Hematopoietic multipotent progenitor cell treated with erythropoietin and hydrocortisone succinate and interleukin-3 and kit ligand, for 15 days (in vitro differentiated cells): ENCODE results near the gene MMP24.
"Not testable (repeated sequence)": the region's sequence is repeated elsewhere in the genome, so short reads cannot be mapped to it uniquely, and the experiment has no call there.

Source experiments
- DNase-seq: peaks from one replicate; pipeline ENCODE4 v3.0.0-alpha.2; 2015; ENCODE audit warnings: low spot score

MMP24 gene

DNA sequence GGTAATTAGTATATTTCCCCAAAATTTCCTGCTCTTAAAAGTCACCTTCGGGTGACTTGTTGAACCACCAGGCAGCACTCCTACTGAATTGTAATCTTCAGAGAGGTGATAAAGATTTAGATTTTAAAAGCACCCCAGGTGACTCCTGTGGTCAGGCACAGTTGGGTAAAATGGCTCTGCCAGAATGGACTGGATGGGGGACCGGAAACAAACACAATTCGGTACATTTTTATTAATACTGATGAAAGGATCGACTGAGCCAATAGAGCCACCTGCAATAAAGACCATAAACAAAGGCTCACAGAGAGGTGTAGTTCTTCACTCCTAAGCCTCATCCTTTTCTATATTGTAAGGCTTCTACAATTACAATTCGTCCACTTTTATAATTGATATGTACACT is 85.3 kb downstream of the MMP24 start:
- no peak for DNase-seq

DNA sequence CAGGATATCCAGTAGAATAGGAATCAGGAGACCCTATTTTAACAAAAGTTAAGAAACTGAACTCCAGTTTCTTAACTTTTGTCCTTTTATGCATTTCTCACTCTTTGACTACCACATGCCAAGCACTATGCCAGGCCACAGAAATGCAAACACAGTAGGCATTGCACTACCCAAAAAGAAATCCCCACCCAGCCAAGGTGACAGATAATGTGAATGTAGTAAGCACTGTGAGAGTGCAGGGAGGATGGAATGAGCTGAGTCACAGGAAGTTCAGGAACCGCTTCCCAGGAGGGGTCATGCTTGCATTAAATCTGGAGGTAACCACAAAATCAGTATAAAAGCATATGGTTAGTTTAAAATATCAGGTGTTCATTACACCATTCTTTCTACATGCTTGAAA is 85.8 kb downstream of the MMP24 start:
- DNase-seq: no peak

DNA sequence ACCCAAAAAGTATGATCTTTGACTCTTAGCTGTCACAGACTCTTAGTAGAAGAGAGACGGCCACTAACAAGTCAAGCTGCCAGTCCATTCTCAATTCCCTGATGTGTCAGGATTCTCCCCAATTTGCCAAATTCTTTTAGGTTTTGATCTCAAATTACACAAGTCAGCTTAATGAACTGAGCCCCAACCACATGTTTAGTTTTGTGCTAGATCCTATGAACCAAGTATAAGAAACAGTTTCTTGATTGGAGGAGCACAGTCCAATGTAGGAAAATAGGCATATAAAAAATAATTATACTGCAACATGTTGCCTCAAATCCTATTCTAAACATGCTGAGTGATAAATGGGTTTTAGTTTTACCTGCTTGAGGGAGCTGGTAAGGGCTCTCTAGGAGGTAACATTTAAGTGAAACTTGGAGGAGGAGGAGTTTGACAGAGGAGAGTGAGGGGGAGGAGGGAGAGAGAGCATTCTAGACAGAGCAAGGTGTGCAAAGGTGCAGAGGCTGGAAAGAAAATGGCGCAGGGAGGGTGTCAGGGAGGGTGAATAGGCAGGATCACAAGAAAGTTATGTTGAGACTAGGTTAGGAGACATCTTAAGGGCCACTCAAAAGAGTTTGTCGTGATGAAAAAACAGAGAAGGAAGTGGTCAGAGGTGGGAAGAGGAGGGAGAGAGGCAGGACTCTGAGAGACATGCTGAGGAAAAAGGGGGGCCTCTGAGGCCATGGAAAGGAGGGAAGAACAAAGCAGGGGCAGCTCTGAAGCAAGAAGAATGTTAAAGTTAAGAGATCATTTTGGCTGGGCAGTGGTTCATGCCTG is 88.5 kb downstream of the MMP24 start:
- DNase-seq: no peak

DNA sequence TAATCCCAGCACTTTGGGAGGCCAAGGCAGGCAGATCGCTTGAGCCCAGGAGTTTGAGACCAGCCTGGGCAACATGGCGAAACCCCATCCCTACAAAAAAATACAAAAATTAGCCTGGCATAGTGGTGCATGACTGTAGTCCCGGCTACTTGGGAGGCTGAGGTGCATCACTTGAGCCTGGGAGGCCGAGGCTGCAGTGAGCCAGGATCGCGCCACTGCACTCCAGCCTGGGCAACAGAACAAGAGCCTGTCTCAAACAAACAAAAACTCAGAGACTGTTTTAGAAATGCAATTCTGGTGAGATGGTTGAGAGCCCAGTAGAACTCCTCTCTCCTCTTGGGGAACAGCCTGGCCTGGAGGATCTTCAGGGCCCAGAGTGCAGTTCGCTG is 89.1 kb downstream of the MMP24 start:
- not testable (repeated sequence) for DNase-seq

DNA sequence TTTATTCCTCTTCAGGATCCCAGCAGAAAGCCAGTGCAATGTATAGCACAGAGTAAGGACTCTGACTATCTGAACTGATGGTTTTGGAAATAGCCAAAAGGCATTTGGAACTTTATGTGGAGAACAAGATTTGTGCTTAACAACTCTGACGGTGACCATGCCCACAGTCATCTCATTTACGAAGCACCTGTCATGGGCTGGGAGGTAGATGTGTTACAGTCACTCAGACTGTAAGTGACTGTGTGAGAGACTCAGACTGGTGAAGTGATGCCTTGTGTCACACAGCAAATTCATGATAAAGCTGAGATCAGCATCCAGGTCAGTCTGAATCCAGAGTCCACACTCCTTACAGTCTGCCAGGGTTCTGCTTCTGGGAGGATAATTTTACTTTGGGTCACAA is 89.6 kb downstream of the MMP24 start:
- DNase-seq: no peak

DNA sequence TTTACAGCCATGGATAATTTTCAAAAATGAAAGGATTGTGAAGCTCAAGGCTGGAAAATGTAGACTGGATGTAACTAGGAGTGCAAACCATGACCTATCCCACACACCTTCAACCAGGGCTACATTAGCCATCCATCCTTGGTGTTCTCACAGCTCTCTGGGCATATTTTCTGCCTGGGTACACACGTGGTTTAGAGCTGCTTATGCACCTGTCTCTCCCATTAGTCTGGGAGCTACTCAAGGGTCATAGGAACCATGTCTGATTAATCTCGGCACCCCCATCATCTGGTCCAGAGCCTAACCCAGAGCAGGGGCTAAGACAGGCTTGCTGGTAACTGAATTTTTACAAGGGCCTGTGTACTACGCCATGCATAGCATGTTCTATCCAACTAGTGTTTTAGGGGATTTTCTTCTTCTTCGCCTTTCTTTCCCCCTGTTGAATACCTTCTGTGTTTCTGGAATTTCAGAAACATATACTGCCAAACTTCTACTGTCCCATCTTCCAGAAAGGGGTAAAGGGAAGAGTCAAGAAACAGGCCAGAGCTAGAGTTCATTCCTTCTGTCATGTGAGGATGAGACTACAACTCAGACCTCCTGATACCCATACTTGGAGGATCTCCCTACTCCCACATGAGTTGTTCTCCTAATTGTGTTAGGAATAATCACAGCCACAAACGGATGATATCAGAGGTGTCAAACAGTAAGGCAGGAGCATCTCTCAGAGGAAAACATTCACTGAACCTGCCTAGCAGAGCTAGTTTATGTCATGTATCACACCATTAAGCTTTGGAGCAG is 91.1 kb downstream of the MMP24 start:
- no peak for DNase-seq

DNA sequence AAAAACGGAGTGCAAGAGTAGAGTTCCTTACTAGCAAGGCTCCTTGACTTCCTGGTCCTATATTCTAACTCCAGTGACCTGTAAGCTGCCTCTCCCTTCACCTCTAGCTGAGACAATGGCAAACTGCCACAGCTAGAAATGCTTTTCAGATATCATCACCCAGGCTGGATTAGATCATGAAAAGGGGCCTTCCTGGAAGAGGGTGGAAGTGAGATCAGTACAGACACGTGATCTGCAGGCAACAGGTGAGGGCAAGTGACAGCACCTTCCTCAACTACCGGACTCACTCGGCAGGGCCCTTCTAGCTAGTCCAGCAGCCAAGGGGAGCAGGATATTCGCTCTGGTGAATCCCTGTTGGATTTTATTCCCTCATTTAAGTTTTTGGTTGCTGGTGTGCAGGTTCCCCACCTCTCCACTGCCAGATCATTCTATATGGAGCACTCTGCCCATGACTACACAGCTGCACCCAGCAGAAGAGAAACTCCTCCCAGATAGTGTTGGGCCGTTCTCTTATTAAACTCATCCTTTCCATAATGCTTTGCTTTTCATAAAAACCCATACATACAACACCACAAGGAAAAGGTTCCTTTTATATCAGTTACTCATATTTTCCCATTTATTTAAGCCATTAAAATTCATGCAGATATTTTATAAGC is 92.1 kb downstream of the MMP24 start:
- no peak for DNase-seq

DNA sequence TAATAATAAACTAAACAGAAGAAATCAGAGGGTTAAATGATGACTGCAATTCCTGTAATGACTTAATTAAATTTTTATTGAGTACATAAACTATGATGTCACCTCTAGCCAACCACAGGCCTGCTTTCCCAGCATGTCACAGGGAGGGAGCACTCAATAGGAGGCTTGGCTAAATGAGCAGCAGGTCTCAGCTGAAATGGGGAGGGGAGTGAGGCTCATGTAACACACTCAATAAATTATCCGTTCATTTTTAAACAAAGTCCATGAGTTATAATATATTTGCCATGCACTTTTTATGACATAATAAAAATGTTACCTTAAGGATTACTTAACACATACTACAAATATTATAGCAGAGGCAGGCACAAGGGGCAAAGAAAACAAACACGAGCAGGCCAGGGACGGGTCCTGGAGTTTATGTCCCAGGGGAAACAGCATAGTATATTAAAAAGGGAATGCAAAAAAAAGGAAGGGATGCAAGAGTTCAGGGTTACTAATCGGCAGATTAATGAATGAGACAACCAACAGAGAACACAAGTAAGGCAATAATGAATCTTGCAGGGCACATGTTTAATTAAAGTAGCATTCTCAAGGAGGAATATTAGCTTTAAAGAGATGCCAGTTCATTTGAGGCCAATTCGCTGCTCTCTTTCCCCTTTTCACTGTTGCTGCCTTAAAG is 92.8 kb downstream of the MMP24 start:
- DNase-seq: no peak

DNA sequence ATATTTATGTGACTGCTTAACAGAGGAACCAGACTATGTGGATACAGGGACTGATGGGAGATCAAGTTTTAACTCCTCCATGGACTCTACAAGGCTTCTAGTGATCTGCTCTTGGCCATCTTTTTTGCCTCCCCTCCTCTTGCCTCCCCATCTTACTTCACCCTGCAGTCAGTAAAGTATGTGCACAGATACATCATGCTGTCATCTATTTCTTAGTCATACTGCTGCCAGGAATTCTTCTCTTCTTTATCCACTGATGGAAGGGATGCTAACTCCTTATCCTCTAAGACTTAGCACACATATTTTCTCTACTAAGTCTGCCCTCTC is 93.3 kb downstream of the MMP24 start:
- no peak for DNase-seq

DNA sequence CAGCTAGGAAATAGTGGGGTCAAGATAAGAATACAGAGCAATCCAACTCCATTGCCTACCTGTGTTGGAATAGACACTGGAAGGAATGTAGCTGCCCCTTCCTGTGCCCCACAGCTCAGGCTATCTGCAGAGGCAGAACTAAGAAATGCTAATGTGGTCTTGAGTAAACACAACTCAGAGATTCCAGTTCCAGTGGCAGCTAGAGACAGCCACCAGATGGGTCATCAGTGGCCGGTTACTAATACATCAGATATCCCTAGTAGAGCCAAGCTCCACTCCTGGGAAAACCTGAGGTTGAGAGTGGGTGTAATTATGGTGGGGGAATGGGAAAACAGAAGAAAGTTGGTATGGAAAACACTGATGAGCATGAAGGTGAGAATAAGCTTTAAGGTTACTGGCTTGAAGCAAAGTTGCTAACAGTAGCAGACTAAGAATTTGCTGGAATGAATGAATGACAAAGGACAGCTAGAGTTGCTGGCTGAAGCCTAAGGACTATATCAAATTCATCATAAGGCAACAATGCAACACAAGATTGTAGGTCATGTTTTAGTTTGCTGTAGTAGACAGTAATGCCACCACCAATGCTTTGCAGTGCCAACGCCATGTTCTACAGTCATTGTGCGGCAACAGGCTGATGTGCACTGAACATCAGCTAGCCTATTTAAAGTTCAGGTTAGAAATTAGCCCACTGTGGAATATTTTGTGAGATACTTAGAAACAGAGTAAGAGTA is 94.1 kb downstream of the MMP24 start:
- no peak for DNase-seq

DNA sequence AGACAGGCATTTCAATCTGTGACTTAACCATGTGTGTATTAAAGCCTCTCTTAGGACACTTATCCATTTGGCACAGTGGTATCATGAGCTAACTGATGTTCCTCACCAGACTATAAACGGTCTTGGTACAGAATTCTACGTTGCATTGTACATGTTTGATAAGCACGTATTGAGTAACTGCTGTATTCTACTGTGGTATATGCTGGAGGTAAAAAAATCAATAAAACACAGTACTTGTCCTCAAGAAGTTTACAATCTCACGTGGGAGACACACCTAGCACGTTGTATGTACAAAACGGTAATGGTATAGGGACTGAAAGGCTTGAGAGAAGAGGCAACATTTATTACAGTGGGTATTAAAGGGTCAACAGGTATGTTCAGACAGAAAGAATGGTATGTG is 98.9 kb downstream of the MMP24 start:
- no peak for DNase-seq

DNA sequence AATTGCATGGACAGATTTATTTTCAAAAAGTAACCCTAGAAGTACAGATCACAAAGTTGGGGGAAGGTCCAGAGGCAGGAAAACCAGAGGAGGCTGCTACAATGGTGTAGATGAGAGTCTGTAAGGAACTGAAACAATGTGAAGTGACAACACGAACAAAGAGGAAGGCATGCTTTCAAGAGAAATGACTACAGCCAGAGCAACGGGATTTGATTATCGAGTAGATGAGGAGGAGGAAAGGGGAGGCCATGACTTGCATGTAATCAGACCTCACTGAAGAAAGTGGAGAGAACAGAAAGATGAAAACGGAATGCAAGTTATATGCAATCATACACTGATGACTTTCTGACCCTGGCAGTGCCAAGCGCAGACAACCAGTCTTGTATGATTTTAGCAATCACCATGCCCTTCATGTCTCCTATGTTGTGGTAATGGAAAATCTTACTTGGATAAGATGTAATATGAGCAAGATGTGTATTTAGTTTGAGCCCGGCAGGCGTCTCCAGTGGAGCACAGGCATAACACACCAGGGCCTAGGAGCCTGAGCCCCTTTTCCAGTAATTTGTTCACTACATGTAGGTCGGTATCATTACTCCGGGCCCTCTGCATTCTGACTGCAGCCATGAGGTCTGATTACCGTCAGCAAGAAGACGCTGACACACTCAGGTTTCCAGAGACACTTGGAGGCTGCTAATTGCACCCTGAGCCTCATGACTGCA is 99.7 kb downstream of the MMP24 start:
- DNase-seq: no peak
